PC-9 (cell line): ENCODE results near the gene SPATS2L. TPM values are rescaled to one million over a fixed set of nuclear protein-coding genes. Genes with fewer than 3 reads are reported as not detected.

Experiments used
- BruUV-seq: library from RNA; stranded (reverse); fragments of 400-500 nt; replicated peaks from 2 replicates; lab custom pipeline; 2021; lab: Mats Ljungman, UMichigan
- CTCF ChIA-PET: fragments of 300-600 bp; sonication (Branson Sonifier 250); formaldehyde crosslinking; loops from one replicate; lab custom pipeline; 2022; ENCODE audit warnings: antibody characterized with exemption; lab: Charles Lee
- POLR2A ChIA-PET: fragments of 300-600 bp; sonication (Branson Sonifier 250); formaldehyde crosslinking; loops from one replicate; lab custom pipeline; 2022; ENCODE audit warnings: antibody characterized with exemption; ENCODE audit not compliant: unreplicated experiment; lab: Charles Lee
- DNase-seq, 2 experiments: peaks; one replicate each; pipeline versions ENCODE4 v3.0.0 to v3.0.0-alpha.2; 2015 to 2022; ENCODE audit warnings: mixed read lengths in 1 of 2
- H2AFZ ChIP-seq: fragments of 200-600 bp; sonication (generic); 2 replicates; pipeline ENCODE4 v1.8.1; 2017; ENCODE audit warnings: antibody characterized with exemption
- H3F3A ChIP-seq: fragments of 200-600 bp; sonication (generic); 2 replicates; pipeline ENCODE4 v1.8.1; 2017; ENCODE audit warnings: antibody characterized with exemption, mild to moderate bottlenecking, low read depth; ENCODE audit not compliant: insufficient read depth
- H3K27ac ChIP-seq: fragments of 200-600 bp; sonication (generic); 2 replicates; pipeline ENCODE4 v1.6.1; 2016; ENCODE audit warnings: mixed run types
- H3K27me3 ChIP-seq: fragments of 200-600 bp; sonication (generic); 2 replicates; pipeline ENCODE4 v1.6.1; 2016; ENCODE audit warnings: low read depth, mixed run types; ENCODE audit not compliant: insufficient read depth
- H3K36me3 ChIP-seq: fragments of 200-600 bp; sonication (generic); 2 replicates; pipeline ENCODE4 v1.6.1; 2016; ENCODE audit warnings: low read depth, mixed run types
- H3K4me1 ChIP-seq: fragments of 200-600 bp; sonication (generic); replicated peaks from 2 replicates; pipeline ENCODE4 v1.6.1; 2016; ENCODE audit warnings: mixed run types; ENCODE audit not compliant: insufficient read depth
- H3K4me2 ChIP-seq: fragments of 200-600 bp; sonication (generic); 2 replicates; pipeline ENCODE4 v1.6.1; 2017; ENCODE audit warnings: mixed run types
- H3K4me3 ChIP-seq: fragments of 200-600 bp; sonication (generic); 2 replicates; pipeline ENCODE4 v1.6.1; 2016; ENCODE audit warnings: mixed run types
- H3K79me2 ChIP-seq: fragments of 200-600 bp; sonication (generic); 2 replicates; pipeline ENCODE4 v1.6.1; 2017; ENCODE audit warnings: low read depth, mixed run types
- H3K9me2 ChIP-seq: fragments of 200-600 bp; sonication (generic); 2 replicates; pipeline ENCODE4 v1.8.1; 2017; ENCODE audit warnings: mild to moderate bottlenecking; ENCODE audit not compliant: insufficient read depth
- H3K9me3 ChIP-seq: fragments of 200-600 bp; sonication (generic); 2 replicates; pipeline ENCODE4 v1.8.1; 2016; ENCODE audit warnings: low read depth; ENCODE audit not compliant: insufficient read depth
- H4K20me1 ChIP-seq: fragments of 200-600 bp; sonication (generic); 2 replicates; pipeline ENCODE4 v1.8.1; 2017; ENCODE audit not compliant: insufficient read depth
- CTCF ChIP-seq: fragments of 200-600 bp; sonication (generic); conservative IDR thresholded peaks from 2 replicates; pipeline ENCODE4 v1.6.1; 2017; ENCODE audit warnings: mixed run types, antibody characterized with exemption, mild to moderate bottlenecking, moderate library complexity
- EZH2 ChIP-seq: fragments of 200-600 bp; sonication (generic); IDR thresholded peaks from 2 replicates; pipeline ENCODE4 v1.8.0; 2017; ENCODE audit warnings: antibody characterized with exemption, low read depth
- intact Hi-C: fragments of 100-400 bp; cut with micrococcal nuclease; formaldehyde crosslinking; loops from one replicate; pipeline ENCODE4 v1.10.0; 2022; ENCODE audit not compliant: unreplicated experiment
- total RNA-seq: library from RNA; stranded (reverse); gene quantifications from 2 replicates; pipeline ENCODE4 v1.2.3, GENCODE V29; 2021

SPATS2L gene
- total RNA-seq, 1 experiment from 2014 or later: 199 TPM

- peaks cover 45% of the 10 kb centered on the region for H3K4me1 ChIP-seq
- H3F3A ChIP-seq: peaks cover 11% of the 10 kb centered on the region; the same call in 1 of the 2 replicates
- H2AFZ ChIP-seq: no peak overlapping the region
- TF ChIP-seq EZH2 (no peak), CTCF (no peak)
- H3K9me2 ChIP-seq: no peaks in the 10 kb centered on the region
- H3K4me3 ChIP-seq: no peak overlapping the region
- no peaks in the 10 kb centered on the region for H3K27me3 ChIP-seq
- no peaks in the 10 kb centered on the region for H3K9me3 ChIP-seq
- no peaks in the 10 kb centered on the region for H3K36me3 ChIP-seq
- H3K79me2 ChIP-seq: peaks cover 58% of the 10 kb centered on the region
- peak overlapping the region; percentile 66 for H3K27ac ChIP-seq
- ChIA-PET CTCF (no interaction called here), POLR2A (interaction anchor here (0.7 kb wide), 1 partner anchor 26 kb away, joined by 3 read pairs; no protein-coding TSS in a partner anchor)
- intact Hi-C loops: loop anchor here (2.0 to 5.0 kb wide), 3 partner anchors 24 to 55 kb away; no protein-coding TSS in a partner anchor
- peak; percentile 49 to 85 for DNase-seq
- BruUV-seq: no TSS peak
- no peaks in the 10 kb centered on the region for H4K20me1 ChIP-seq
- peak overlapping the region; percentile 59 for H3K4me2 ChIP-seq
Measured at GRCh38 chr2:200352636-200353035, 46.1 kb downstream of the SPATS2L start.

- no peak for TF ChIP-seq EZH2
- TF ChIP-seq CTCF: no peak
- ChIA-PET CTCF (no interaction called here), POLR2A (interaction anchor here (0.7 kb wide), 1 partner anchor 25 kb away, joined by 3 read pairs; no protein-coding TSS in a partner anchor)
- no peaks in the 10 kb centered on the region for H3K9me2 ChIP-seq
- no peaks in the 10 kb centered on the region for H3K27me3 ChIP-seq
- DNase-seq: no peak
- H3K4me2 ChIP-seq: peak overlapping the region; percentile 59; the same call in 1 of the 2 replicates
- BruUV-seq: no TSS peak
- H3K36me3 ChIP-seq: no peaks in the 10 kb centered on the region
- no peaks in the 10 kb centered on the region for H3K9me3 ChIP-seq
- H3K4me3 ChIP-seq: no peak overlapping the region
- H2AFZ ChIP-seq: no peak overlapping the region
- no peaks in the 10 kb centered on the region for H4K20me1 ChIP-seq
- H3K4me1 ChIP-seq: peaks cover 45% of the 10 kb centered on the region
- H3K27ac ChIP-seq: peak overlapping the region; percentile 66
- peaks cover 63% of the 10 kb centered on the region for H3K79me2 ChIP-seq
- peaks cover 11% of the 10 kb centered on the region; the same call in 1 of the 2 replicates for H3F3A ChIP-seq
- intact Hi-C loops: loop anchor here (2.0 to 5.0 kb wide), 3 partner anchors 24 to 54 kb away; no protein-coding TSS in a partner anchor
Measured at GRCh38 chr2:200353120-200353519, 46.6 kb downstream of the SPATS2L start.

GRCh38 chr2:200353874-200354273 lies 47.4 kb downstream of the SPATS2L start:
- H3K79me2 ChIP-seq: peaks cover 66% of the 10 kb centered on the region
- CTCF ChIA-PET: no interaction called here

More at GRCh38 chr2:200353874-200354273, 47.4 kb downstream of the SPATS2L start:
- peaks cover 11% of the 10 kb centered on the region; the same call in 1 of the 2 replicates for H3F3A ChIP-seq
- no peaks in the 10 kb centered on the region for H3K36me3 ChIP-seq
- no peak overlapping the region for H2AFZ ChIP-seq
- no peak overlapping the region for H3K4me2 ChIP-seq
- no peaks in the 10 kb centered on the region for H3K27me3 ChIP-seq
- H3K27ac ChIP-seq: no peak overlapping the region
- no peaks in the 10 kb centered on the region for H4K20me1 ChIP-seq
- DNase-seq: no peak
- no TSS peak for BruUV-seq
- H3K9me2 ChIP-seq: no peaks in the 10 kb centered on the region
- intact Hi-C loops: loop anchor here (2.0 to 5.0 kb wide), 3 partner anchors 23 to 53 kb away; no protein-coding TSS in a partner anchor
- POLR2A ChIA-PET: no interaction called here
- no peaks in the 10 kb centered on the region for H3K9me3 ChIP-seq
- no peak overlapping the region for H3K4me3 ChIP-seq
- TF ChIP-seq EZH2 (no peak), CTCF (no peak)
- H3K4me1 ChIP-seq: peaks cover 45% of the 10 kb centered on the region
